ENCODE data around the gene PPP1CA. TPM values are rescaled to one million over a fixed set of nuclear protein-coding genes. Genes with fewer than 3 reads are reported as not detected.

The PPP1CA gene
- total and polyA plus RNA-seq, 4 donors, result 87.2 to 178 (median 157) TPM

DNA sequence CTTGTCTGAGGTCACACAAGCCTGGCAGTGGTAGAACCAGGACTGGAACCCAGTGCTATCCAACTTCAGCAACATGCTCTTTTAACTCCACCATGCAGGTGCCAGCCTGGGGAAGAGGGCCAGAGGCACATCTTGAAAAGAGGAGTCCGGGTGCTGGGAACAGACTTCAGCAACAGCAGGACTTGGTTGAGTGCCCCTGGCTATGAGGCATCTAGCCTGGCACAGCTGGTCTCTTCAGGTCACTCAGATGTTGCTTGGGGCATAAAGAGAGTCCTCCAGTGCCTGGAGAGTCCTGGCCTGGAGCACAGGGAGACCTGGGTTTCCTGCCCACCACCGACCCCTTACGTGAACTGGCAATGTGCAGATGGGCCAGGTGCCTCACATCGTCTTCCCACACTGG lies 23.1 kb downstream of the PPP1CA start:
- H3K4me3 ChIP-seq, result no peak overlapping the region
- H3K4me1 ChIP-seq (ENCODE audit: control insufficient read depth in 5 of 5, insufficient read depth in 5 of 5, low read length in 5 of 5), result peaks cover 0 to 16% (median 6%) of the 10 kb centered on the region in 5 donors
- H3K36me3 ChIP-seq (ENCODE audit: control insufficient read depth in 4 of 4, insufficient read depth in 4 of 4, low read length in 4 of 4), result no peaks in the 10 kb centered on the region
- H3K9ac ChIP-seq (ENCODE audit: insufficient read depth in 1 of 2, low read length in 2 of 2), result no peak overlapping the region
- no peak for DNase-seq
- H3K27me3 ChIP-seq (ENCODE audit: control insufficient read depth in 3 of 3, insufficient read depth in 3 of 3, low read length in 2 of 3), result peaks cover 0 to 7% (median 0%) of the 10 kb centered on the region in 3 donors
- TF ChIP-seq CTCF (IDR thresholded peaks at IDR 0.05; ENCODE audit: control extremely low read depth, extremely low read depth), result no peak
- no peak overlapping the region for H3K27ac ChIP-seq (ENCODE audit: low read depth in 1 of 2, low read length in 1 of 2)
- 88% methylated on average over 4 of the region's 4 CpGs for WGBS, 2 donors
- no peaks in the 10 kb centered on the region for H3K9me3 ChIP-seq (ENCODE audit: control insufficient read depth in 4 of 4, insufficient read depth in 3 of 4, low read length in 3 of 4)
- no peak for ATAC-seq (ENCODE audit: insufficient read depth, low FRiP score)

GRCh38 chr11:67376873-67377808 lies 24.5 kb downstream of the PPP1CA start:
- TF ChIP-seq CTCF (IDR thresholded peaks at IDR 0.05; ENCODE audit: control extremely low read depth, extremely low read depth), result no peak
- Histone ChIP-seq H3K36me3 (ENCODE audit: control insufficient read depth in 4 of 4, insufficient read depth in 4 of 4, low read length in 4 of 4) (no peaks in the 10 kb centered on the region), H3K9me3 (ENCODE audit: control insufficient read depth in 4 of 4, insufficient read depth in 3 of 4, low read length in 3 of 4) (no peaks in the 10 kb centered on the region), H3K9ac (ENCODE audit: insufficient read depth in 1 of 2, low read length in 2 of 2) (no peak overlapping the region), H3K4me1 (ENCODE audit: control insufficient read depth in 5 of 5, insufficient read depth in 5 of 5, low read length in 5 of 5) (peaks cover 0 to 17% (median 6%) of the 10 kb centered on the region in 5 donors), H3K27ac (ENCODE audit: low read depth in 1 of 2, low read length in 1 of 2) (no peak overlapping the region), H3K27me3 (ENCODE audit: control insufficient read depth in 3 of 3, insufficient read depth in 3 of 3, low read length in 2 of 3) (peaks cover 0 to 7% (median 0%) of the 10 kb centered on the region in 3 donors), H3K4me3 (no peak overlapping the region)
- ATAC-seq (ENCODE audit: insufficient read depth, low FRiP score), result no peak
- 85 to 91% methylated on average over 6 of the region's 6 CpGs for WGBS, 2 donors
- DNase-seq, result no peak

GRCh38 chr11:67376063-67376820 lies 25.4 kb downstream of the PPP1CA start:
- no peak overlapping the region for H3K4me3 ChIP-seq
- H3K9ac ChIP-seq (ENCODE audit: insufficient read depth in 1 of 2, low read length in 2 of 2), result no peak overlapping the region
- WGBS, 2 donors, result 85 to 86% methylated on average over 7 of the region's 7 CpGs
- peaks cover 5 to 26% (median 12%) of the 10 kb centered on the region in 5 donors for H3K4me1 ChIP-seq (ENCODE audit: control insufficient read depth in 5 of 5, insufficient read depth in 5 of 5, low read length in 5 of 5)
- H3K27ac ChIP-seq (ENCODE audit: low read depth in 1 of 2, low read length in 1 of 2), result no peak overlapping the region
- H3K36me3 ChIP-seq (ENCODE audit: control insufficient read depth in 4 of 4, insufficient read depth in 4 of 4, low read length in 4 of 4), result no peaks in the 10 kb centered on the region
- H3K9me3 ChIP-seq (ENCODE audit: control insufficient read depth in 4 of 4, insufficient read depth in 3 of 4, low read length in 3 of 4), result no peaks in the 10 kb centered on the region
- DNase-seq (no peak), ATAC-seq (ENCODE audit: insufficient read depth, low FRiP score) (no peak)
- TF ChIP-seq CTCF (IDR thresholded peaks at IDR 0.05; ENCODE audit: control extremely low read depth, extremely low read depth), result no peak
- peaks cover 0 to 7% (median 0%) of the 10 kb centered on the region in 3 donors for H3K27me3 ChIP-seq (ENCODE audit: control insufficient read depth in 3 of 3, insufficient read depth in 3 of 3, low read length in 2 of 3)

Data from lung (tissue), 12 donors.